Activated CD4-positive, alpha-beta T cell treated with anti-CD3 and anti-CD28 coated beads, Interleukin-2, amount 10 ng/mL, durations not matched to agents 24 days and 14 days (primary cell): ENCODE measurements around the gene LRRC8C. TPM values are rescaled to one million over a fixed set of nuclear protein-coding genes. Genes with fewer than 3 reads are reported as not detected.
A peak's percentile ranks its signal among the peaks of the same experiment; 100 is the strongest.
"Not testable (repeated sequence)": the region's sequence is repeated elsewhere in the genome, so short reads cannot be mapped to it uniquely, and the experiment has no call there.

Experiments used
- DNase-seq: peaks from one replicate; pipeline ENCODE4 v3.0.0; 2022
- H3K27ac Mint-ChIP-seq: one replicate; pipeline ENCODE4 v1.8.0; 2022; ENCODE audit warnings: mild to moderate bottlenecking, mixed read lengths
- H3K27me3 Mint-ChIP-seq: one replicate; pipeline ENCODE4 v1.8.0; 2022; ENCODE audit warnings: mixed read lengths
- H3K36me3 Mint-ChIP-seq: one replicate; pipeline ENCODE4 v1.8.0; 2022; ENCODE audit warnings: low read depth, mild to moderate bottlenecking, mixed read lengths
- H3K4me1 Mint-ChIP-seq: one replicate; pipeline ENCODE4 v1.8.0; 2021; ENCODE audit warnings: mixed read lengths
- H3K4me3 Mint-ChIP-seq: one replicate; pipeline ENCODE4 v1.8.0; 2022; ENCODE audit warnings: mild to moderate bottlenecking, moderate library complexity, mixed read lengths
- H3K9me3 Mint-ChIP-seq: one replicate; pipeline ENCODE4 v1.8.0; 2021; ENCODE audit warnings: mixed read lengths
- intact Hi-C: fragments of 100-400 bp; cut with micrococcal nuclease; formaldehyde crosslinking; loops from one replicate; pipeline ENCODE4 v1.15.1; 2023
- total RNA-seq: library from RNA; stranded (reverse); gene quantifications from 2 replicates; pipeline ENCODE4 v1.2.3, GENCODE V29; 2022

The LRRC8C gene
- total RNA-seq, 1 donor from 2014 or later = 74.0 TPM

GRCh38 chr1:89698624-89699023 lies 65.7 kb downstream of the LRRC8C start:
- H3K4me3 Mint-ChIP-seq = peak overlapping the region; percentile 31

GRCh38 chr1:89699451-89699986 lies 66.6 kb downstream of the LRRC8C start:
- Mint-ChIP-seq H3K4me1 (peaks cover 70% of the 10 kb centered on the region), H3K36me3 (peaks cover 76% of the 10 kb centered on the region), H3K27ac (peak overlapping the region; percentile 82), H3K4me3 (peak overlapping the region; percentile 31), H3K27me3 (no peaks in the 10 kb centered on the region), H3K9me3 (no peaks in the 10 kb centered on the region)
- DNase-seq = peak; percentile 71
- intact Hi-C loops = no loop called here

More at GRCh38 chr1:89698624-89699023, 65.7 kb downstream of the LRRC8C start:
- H3K27me3 Mint-ChIP-seq = no peaks in the 10 kb centered on the region
- intact Hi-C loops = no loop called here
- peak overlapping the region; percentile 82 for H3K27ac Mint-ChIP-seq
- peaks cover 75% of the 10 kb centered on the region for H3K4me1 Mint-ChIP-seq
- peaks cover 76% of the 10 kb centered on the region for H3K36me3 Mint-ChIP-seq
- H3K9me3 Mint-ChIP-seq = no peaks in the 10 kb centered on the region
- DNase-seq = no peak

GRCh38 chr1:89701746-89702241 lies 68.9 kb downstream of the LRRC8C start:
- intact Hi-C loops = loop anchor here (2.0 kb wide), 2 partner anchors 17 to 65 kb away; no protein-coding TSS in a partner anchor
- H3K4me3 Mint-ChIP-seq = no peak overlapping the region
- no peaks in the 10 kb centered on the region for H3K9me3 Mint-ChIP-seq
- DNase-seq = no peak
- H3K4me1 Mint-ChIP-seq = peaks cover 62% of the 10 kb centered on the region
- peak overlapping the region; percentile 71 for H3K27ac Mint-ChIP-seq
- H3K27me3 Mint-ChIP-seq = no peaks in the 10 kb centered on the region
- H3K36me3 Mint-ChIP-seq = peaks cover 73% of the 10 kb centered on the region

- DNase-seq = no peak
- H3K4me3 Mint-ChIP-seq = no peak overlapping the region
- H3K27ac Mint-ChIP-seq = no peak overlapping the region
- H3K36me3 Mint-ChIP-seq = peaks cover 70% of the 10 kb centered on the region
- H3K27me3 Mint-ChIP-seq = no peaks in the 10 kb centered on the region
- intact Hi-C loops = loop anchor here (2.0 kb wide), 2 partner anchors 16 to 66 kb away; no protein-coding TSS in a partner anchor
- H3K9me3 Mint-ChIP-seq = no peaks in the 10 kb centered on the region
- peaks cover 61% of the 10 kb centered on the region for H3K4me1 Mint-ChIP-seq
These were observed 69.7 kb downstream of the LRRC8C start for GRCh38 chr1:89702520-89703045.

- H3K27me3 Mint-ChIP-seq = no peaks in the 10 kb centered on the region
- H3K36me3 Mint-ChIP-seq = peaks cover 72% of the 10 kb centered on the region
- no peak overlapping the region for H3K27ac Mint-ChIP-seq
- H3K4me1 Mint-ChIP-seq = peaks cover 61% of the 10 kb centered on the region
- intact Hi-C loops = loop anchor here (2.0 kb wide), 2 partner anchors 15 to 67 kb away; no protein-coding TSS in a partner anchor
- no peak for DNase-seq
- H3K4me3 Mint-ChIP-seq = no peak overlapping the region
- no peaks in the 10 kb centered on the region for H3K9me3 Mint-ChIP-seq
These were observed 70.5 kb downstream of the LRRC8C start for GRCh38 chr1:89703469-89703868.

GRCh38 chr1:89704014-89704413 lies 71.1 kb downstream of the LRRC8C start:
- no peak for DNase-seq
- intact Hi-C loops = no loop called here
- H3K4me3 Mint-ChIP-seq = no peak overlapping the region
- peaks cover 60% of the 10 kb centered on the region for H3K4me1 Mint-ChIP-seq
- no peak overlapping the region for H3K27ac Mint-ChIP-seq
- H3K27me3 Mint-ChIP-seq = no peaks in the 10 kb centered on the region
- H3K36me3 Mint-ChIP-seq = peaks cover 73% of the 10 kb centered on the region
- no peaks in the 10 kb centered on the region for H3K9me3 Mint-ChIP-seq

- H3K4me1 Mint-ChIP-seq = peaks cover 51% of the 10 kb centered on the region
- H3K9me3 Mint-ChIP-seq, intact Hi-C loops: not testable (repeated sequence)
These were observed 72.0 kb downstream of the LRRC8C start for GRCh38 chr1:89704885-89705284.

GRCh38 chr1:89705901-89706699 lies 73.2 kb downstream of the LRRC8C start:
- Mint-ChIP-seq H3K27me3 (no peaks in the 10 kb centered on the region), H3K27ac (peak overlapping the region; percentile 16), H3K36me3 (peaks cover 70% of the 10 kb centered on the region), H3K4me1 (peaks cover 49% of the 10 kb centered on the region), H3K4me3 (no peak overlapping the region), H3K9me3 (no peaks in the 10 kb centered on the region)
- no peak for DNase-seq
- intact Hi-C loops = no loop called here

More at GRCh38 chr1:89704885-89705284, 72.0 kb downstream of the LRRC8C start:
- H3K27me3 Mint-ChIP-seq, DNase-seq, H3K4me3 Mint-ChIP-seq, H3K27ac Mint-ChIP-seq: not testable (repeated sequence)
- H3K36me3 Mint-ChIP-seq = peaks cover 70% of the 10 kb centered on the region

GRCh38 chr1:89706700-89707012 lies 73.7 kb downstream of the LRRC8C start:
- no peak overlapping the region for H3K27ac Mint-ChIP-seq
- no peaks in the 10 kb centered on the region for H3K27me3 Mint-ChIP-seq
- H3K36me3 Mint-ChIP-seq = peaks cover 71% of the 10 kb centered on the region
- no peak overlapping the region for H3K4me3 Mint-ChIP-seq
- peaks cover 47% of the 10 kb centered on the region for H3K4me1 Mint-ChIP-seq
- intact Hi-C loops = no loop called here
- no peaks in the 10 kb centered on the region for H3K9me3 Mint-ChIP-seq
- no peak for DNase-seq

GRCh38 chr1:89708751-89709375 lies 75.9 kb downstream of the LRRC8C start:
- H3K27me3 Mint-ChIP-seq = no peaks in the 10 kb centered on the region
- H3K36me3 Mint-ChIP-seq = peaks cover 77% of the 10 kb centered on the region
- intact Hi-C loops = no loop called here
- H3K9me3 Mint-ChIP-seq = no peaks in the 10 kb centered on the region
- peaks cover 41% of the 10 kb centered on the region for H3K4me1 Mint-ChIP-seq
- H3K4me3 Mint-ChIP-seq = no peak overlapping the region
- peak overlapping the region; percentile 35 for H3K27ac Mint-ChIP-seq
- DNase-seq = no peak

- Mint-ChIP-seq H3K27ac (no peak overlapping the region), H3K9me3 (no peaks in the 10 kb centered on the region), H3K4me3 (no peak overlapping the region), H3K27me3 (no peaks in the 10 kb centered on the region), H3K36me3 (peaks cover 83% of the 10 kb centered on the region), H3K4me1 (peaks cover 46% of the 10 kb centered on the region)
- intact Hi-C loops = no loop called here
- DNase-seq = no peak
These were observed 77.7 kb downstream of the LRRC8C start for GRCh38 chr1:89710498-89711139.

- no peak overlapping the region for H3K4me3 Mint-ChIP-seq
- H3K36me3 Mint-ChIP-seq = peaks cover 83% of the 10 kb centered on the region
- H3K27ac Mint-ChIP-seq = peak overlapping the region; percentile 65
- DNase-seq = no peak
- no peaks in the 10 kb centered on the region for H3K27me3 Mint-ChIP-seq
- no peaks in the 10 kb centered on the region for H3K9me3 Mint-ChIP-seq
- H3K4me1 Mint-ChIP-seq = peaks cover 45% of the 10 kb centered on the region
- intact Hi-C loops = no loop called here
These were observed 78.3 kb downstream of the LRRC8C start for GRCh38 chr1:89711140-89711778.

GRCh38 chr1:89712420-89712819 lies 79.5 kb downstream of the LRRC8C start:
- peak overlapping the region; percentile 60 for H3K27ac Mint-ChIP-seq
- intact Hi-C loops = no loop called here
- H3K27me3 Mint-ChIP-seq = no peaks in the 10 kb centered on the region
- DNase-seq = no peak
- no peak overlapping the region for H3K4me3 Mint-ChIP-seq
- no peaks in the 10 kb centered on the region for H3K9me3 Mint-ChIP-seq
- peaks cover 47% of the 10 kb centered on the region for H3K4me1 Mint-ChIP-seq
- peaks cover 83% of the 10 kb centered on the region for H3K36me3 Mint-ChIP-seq
